Endodermal cell (in vitro differentiated cells): ENCODE data around the gene JARID2. TPM values are rescaled to one million over a fixed set of nuclear protein-coding genes. Genes with fewer than 3 reads are reported as not detected.

Source experiments
- DNase-seq: peaks from one replicate; pipeline ENCODE4 v3.0.0-alpha.2; 2017
- H3K27ac ChIP-seq: 2 replicates; pipeline ENCODE4 v1.5.1; 2013; ENCODE audit warnings: mild to moderate bottlenecking, low read depth, low read length, moderate library complexity
- H3K27me3 ChIP-seq: 2 replicates; pipeline ENCODE4 v1.6.1; 2013; ENCODE audit warnings: mild to moderate bottlenecking, low read length, moderate library complexity; ENCODE audit not compliant: insufficient read depth, control insufficient read depth, poor library complexity, severe bottlenecking
- H3K36me3 ChIP-seq: 2 replicates; pipeline ENCODE4 v1.7.0; 2013; ENCODE audit warnings: mild to moderate bottlenecking, low read length, moderate library complexity; ENCODE audit not compliant: control insufficient read depth, insufficient read depth
- H3K4me1 ChIP-seq: one replicate; pipeline ENCODE4 v1.7.0; 2013; ENCODE audit warnings: low read length; ENCODE audit not compliant: control insufficient read depth, insufficient read depth
- H3K4me3 ChIP-seq: 2 replicates; pipeline ENCODE4 v1.5.1; 2013; ENCODE audit warnings: mild to moderate bottlenecking, low read length, moderate library complexity
- H3K9ac ChIP-seq: 2 replicates; pipeline ENCODE4 v1.6.1; 2013; ENCODE audit warnings: mild to moderate bottlenecking, low read length, moderate library complexity; ENCODE audit not compliant: poor library complexity, severe bottlenecking; ENCODE audit errors: extremely low read depth
- H3K9me3 ChIP-seq: 2 replicates; pipeline ENCODE4 v1.6.1; 2013; ENCODE audit warnings: mild to moderate bottlenecking, low read length, moderate library complexity; ENCODE audit not compliant: control insufficient read depth
- H3K27ac Mint-ChIP-seq: 2 replicates; pipeline ENCODE4 v1.8.0; 2020; ENCODE audit warnings: mixed read lengths
- H3K27me3 Mint-ChIP-seq: 2 replicates; pipeline ENCODE4 v1.8.0; 2021; ENCODE audit warnings: mild to moderate bottlenecking, mixed read lengths; ENCODE audit not compliant: insufficient read depth
- H3K36me3 Mint-ChIP-seq: 2 replicates; pipeline ENCODE4 v1.8.0; 2020; ENCODE audit warnings: low read depth, mixed read lengths
- H3K4me1 Mint-ChIP-seq: 2 replicates; pipeline ENCODE4 v1.8.0; 2020; ENCODE audit warnings: mixed read lengths
- H3K4me3 Mint-ChIP-seq: 2 replicates; pipeline ENCODE4 v1.8.0; 2020; ENCODE audit warnings: mild to moderate bottlenecking, moderate library complexity, mixed read lengths
- H3K9me3 Mint-ChIP-seq: 2 replicates; pipeline ENCODE4 v1.8.0; 2020; ENCODE audit warnings: mild to moderate bottlenecking, mixed read lengths
- WGBS, 2 experiments: methylation state at CpG; one replicate each; pipeline versions ENCODE4 v1.1.5 to v1.1.7; 2013; ENCODE audit warnings: missing lambda C conversion rate in 2 of 2, mixed read lengths in 1 of 2; ENCODE audit not compliant: insufficient coverage in 1 of 2, insufficient read length in 1 of 2; 5-methylcytosine and 5-hydroxymethylcytosine counted together
- total RNA-seq, 2 donors: library from RNA; stranded (reverse); fragmentation: NEBNext Ultra II Directional in 1 of 2; extraction: Animal tissue kit (Norgen Biotek cat#: 25700) in 1 of 2; gene quantifications; 2 replicates in 1 of 2; 3 replicates in 1 of 2; pipeline ENCODE4 v1.2.1, GENCODE V29; 2021
- TF ChIP-seq, protein P1 (sequence below): fragments of 200-600 bp; sonication (generic); conservative IDR thresholded peaks from 2 replicates; pipeline ENCODE4 v1.5.0; 2021; ENCODE audit warnings: antibody characterized with exemption, mild to moderate bottlenecking

The JARID2 gene
- total RNA-seq, 2 donors from 2014 or later: 42.5 to 77.0 TPM

DNA sequence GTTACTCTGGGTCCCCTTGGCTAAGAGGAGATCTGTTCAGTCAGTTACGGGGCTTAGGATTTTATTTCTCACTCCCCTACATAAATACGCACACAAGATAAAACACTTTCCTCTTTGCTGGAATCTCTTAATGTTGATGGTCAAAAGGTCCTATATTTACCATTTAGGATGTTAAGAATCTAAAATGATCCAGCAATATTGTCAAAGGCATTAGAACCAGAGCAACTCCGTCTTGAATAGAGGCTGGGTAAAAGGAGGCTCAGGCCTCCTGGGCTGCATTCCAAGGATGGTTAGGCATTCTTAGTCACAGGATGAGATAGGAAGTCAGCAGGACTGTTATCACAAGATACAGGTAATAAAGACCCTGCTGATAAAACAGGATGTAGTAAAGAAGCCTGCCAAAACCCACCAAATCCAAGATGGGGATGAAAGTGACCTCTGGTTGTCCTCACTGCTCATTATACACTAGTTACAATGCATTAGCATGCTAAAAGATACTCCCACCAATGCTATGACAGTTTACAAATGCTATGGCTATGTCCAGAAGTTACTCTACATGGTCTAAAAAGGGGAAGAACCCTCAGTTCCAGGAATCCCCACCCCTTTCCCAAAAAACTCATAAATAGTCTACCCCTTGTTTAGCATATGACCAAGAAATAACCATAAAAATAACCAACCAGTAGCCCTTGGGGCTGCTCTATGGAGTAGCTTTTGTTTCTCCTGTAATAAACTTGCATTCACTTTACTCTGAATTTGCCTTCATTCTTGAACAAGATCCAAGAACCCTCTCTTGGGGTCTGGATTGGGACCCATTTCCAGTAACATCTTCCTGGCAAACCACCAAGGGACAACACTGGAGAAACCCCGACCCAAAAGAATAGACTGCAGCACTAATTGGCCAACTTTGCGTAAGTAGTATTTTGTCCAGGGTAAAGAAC, 309.5 kb downstream of the JARID2 start:
- H3K27me3 Mint-ChIP-seq: no peaks in the 10 kb centered on the region
- TF ChIP-seq, protein P1, sequence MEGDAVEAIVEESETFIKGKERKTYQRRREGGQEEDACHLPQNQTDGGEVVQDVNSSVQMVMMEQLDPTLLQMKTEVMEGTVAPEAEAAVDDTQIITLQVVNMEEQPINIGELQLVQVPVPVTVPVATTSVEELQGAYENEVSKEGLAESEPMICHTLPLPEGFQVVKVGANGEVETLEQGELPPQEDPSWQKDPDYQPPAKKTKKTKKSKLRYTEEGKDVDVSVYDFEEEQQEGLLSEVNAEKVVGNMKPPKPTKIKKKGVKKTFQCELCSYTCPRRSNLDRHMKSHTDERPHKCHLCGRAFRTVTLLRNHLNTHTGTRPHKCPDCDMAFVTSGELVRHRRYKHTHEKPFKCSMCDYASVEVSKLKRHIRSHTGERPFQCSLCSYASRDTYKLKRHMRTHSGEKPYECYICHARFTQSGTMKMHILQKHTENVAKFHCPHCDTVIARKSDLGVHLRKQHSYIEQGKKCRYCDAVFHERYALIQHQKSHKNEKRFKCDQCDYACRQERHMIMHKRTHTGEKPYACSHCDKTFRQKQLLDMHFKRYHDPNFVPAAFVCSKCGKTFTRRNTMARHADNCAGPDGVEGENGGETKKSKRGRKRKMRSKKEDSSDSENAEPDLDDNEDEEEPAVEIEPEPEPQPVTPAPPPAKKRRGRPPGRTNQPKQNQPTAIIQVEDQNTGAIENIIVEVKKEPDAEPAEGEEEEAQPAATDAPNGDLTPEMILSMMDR: no peak
- no peaks in the 10 kb centered on the region for H3K36me3 Mint-ChIP-seq
- Histone ChIP-seq H3K36me3 (no peaks in the 10 kb centered on the region), H3K4me3 (no peak overlapping the region), H3K27me3 (no peaks in the 10 kb centered on the region), H3K27ac (no peak overlapping the region), H3K4me1 (peaks cover 13% of the 10 kb centered on the region), H3K9ac (no peak overlapping the region), H3K9me3 (no peaks in the 10 kb centered on the region)
- H3K9me3 Mint-ChIP-seq: no peaks in the 10 kb centered on the region
- peak; percentile 63 for DNase-seq
- H3K4me3 Mint-ChIP-seq: no peak overlapping the region
- H3K27ac Mint-ChIP-seq: peak overlapping the region; percentile 31
- WGBS, 2 experiments: 82 to 100% methylated on average over 1 to 5 of the region's 5 CpGs
- peaks cover 48% of the 10 kb centered on the region for H3K4me1 Mint-ChIP-seq

DNA sequence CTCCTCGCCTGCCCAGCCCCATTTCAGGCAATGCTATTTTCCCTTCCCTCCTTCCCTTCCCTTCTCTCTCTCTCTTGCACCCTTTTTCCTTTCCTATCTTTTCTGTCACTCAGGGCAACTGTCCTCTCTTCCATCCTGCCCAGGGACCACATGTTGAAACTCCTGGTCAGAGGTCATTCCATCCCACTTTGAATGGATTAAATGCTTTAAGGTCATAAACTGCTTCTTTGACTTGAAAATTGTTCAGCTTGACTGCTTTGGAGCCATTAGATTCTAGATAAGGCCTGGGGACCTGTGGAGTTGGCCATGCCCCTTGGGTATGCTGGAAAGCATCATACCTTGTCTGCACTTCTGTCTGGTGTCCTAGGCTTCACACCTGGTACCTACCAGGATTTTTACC, 310.8 kb downstream of the JARID2 start:
- H3K4me1 ChIP-seq: peaks cover 13% of the 10 kb centered on the region
- H3K4me3 ChIP-seq: no peak overlapping the region
- H3K9me3 ChIP-seq: no peaks in the 10 kb centered on the region
- WGBS, 2 experiments: 92 to 100% methylated on average over 1 of the region's 1 CpG
- no peaks in the 10 kb centered on the region for H3K27me3 ChIP-seq
- Mint-ChIP-seq H3K27ac (no peak overlapping the region), H3K36me3 (no peaks in the 10 kb centered on the region), H3K4me1 (peaks cover 38% of the 10 kb centered on the region), H3K4me3 (no peak overlapping the region), H3K9me3 (no peaks in the 10 kb centered on the region), H3K27me3 (no peaks in the 10 kb centered on the region)
- DNase-seq: no peak
- TF ChIP-seq, protein P1: no peak
- H3K36me3 ChIP-seq: no peaks in the 10 kb centered on the region
- no peak overlapping the region for H3K9ac ChIP-seq
- H3K27ac ChIP-seq: no peak overlapping the region

DNA sequence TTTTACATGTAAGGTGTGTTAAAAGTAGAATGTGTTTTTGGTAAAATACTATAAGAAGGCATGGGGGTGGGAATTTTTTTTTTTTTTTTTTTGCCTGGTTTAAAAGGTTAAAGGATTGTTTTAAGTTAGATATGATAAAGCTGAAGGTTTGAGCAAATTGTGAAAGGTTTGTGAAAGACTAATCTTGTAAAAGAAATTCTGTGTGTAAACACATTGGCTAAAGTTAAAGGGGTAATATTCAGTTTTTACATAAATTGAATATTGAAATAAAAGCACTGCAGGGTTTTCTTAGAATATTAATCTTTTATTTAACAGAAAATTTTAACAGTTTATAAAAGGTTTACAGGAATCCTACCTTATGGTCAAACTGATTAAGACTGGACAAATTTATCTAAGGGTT, 311.3 kb downstream of the JARID2 start:
- no peak overlapping the region for H3K27ac Mint-ChIP-seq
- TF ChIP-seq, protein P1: no peak

More for the DNA sequence above, 311.3 kb downstream of the JARID2 start:
- H3K4me1 ChIP-seq: peaks cover 10% of the 10 kb centered on the region
- Mint-ChIP-seq H3K4me1 (peaks cover 35% of the 10 kb centered on the region), H3K27me3 (no peaks in the 10 kb centered on the region), H3K9me3 (no peaks in the 10 kb centered on the region), H3K36me3 (no peaks in the 10 kb centered on the region), H3K4me3 (no peak overlapping the region)
- no peak overlapping the region for H3K9ac ChIP-seq
- no peak for DNase-seq
- no peak overlapping the region for H3K27ac ChIP-seq
- H3K4me3 ChIP-seq: no peak overlapping the region
- no peaks in the 10 kb centered on the region for H3K27me3 ChIP-seq
- no peaks in the 10 kb centered on the region for H3K36me3 ChIP-seq
- no peaks in the 10 kb centered on the region for H3K9me3 ChIP-seq
